Transverse colon (tissue), 4 donors: ENCODE measurements around the gene UPF3A. TPM values are rescaled to one million over a fixed set of nuclear protein-coding genes. Genes with fewer than 3 reads are reported as not detected.

Experiments used
- DNase-seq: peaks from one replicate; pipeline ENCODE4 v3.0.0-alpha.2; 2019
- H3K27ac ChIP-seq, 4 donors: fragments of 200-600 bp; sonication (generic); 2 replicates each; pipeline ENCODE4 v1.5.1; 2016 to 2018; ENCODE audit warnings: inconsistent platforms in 4 of 4
- H3K27me3 ChIP-seq: fragments of 200-600 bp; sonication (generic); 2 replicates; pipeline ENCODE4 v1.5.1; 2017; ENCODE audit warnings: inconsistent platforms
- H3K36me3 ChIP-seq, 4 donors: fragments of 200-600 bp; sonication (generic); 2 replicates each; pipeline ENCODE4 v1.5.1; 2017 to 2019; ENCODE audit warnings: inconsistent platforms in 4 of 4
- H3K4me1 ChIP-seq, 4 donors: fragments of 200-600 bp; sonication (generic); 2 replicates each; pipeline ENCODE4 v1.5.1; 2017 to 2020; ENCODE audit warnings: inconsistent platforms in 4 of 4
- H3K4me3 ChIP-seq, 4 donors: fragments of 200-600 bp; sonication (generic); 1 replicate in 1 of 4; 2 replicates in 3 of 4; pipeline versions ENCODE4 v1.5.1 to v1.6.1; 2017 to 2019; ENCODE audit warnings: inconsistent platforms in 4 of 4
- H3K9me3 ChIP-seq, 2 donors: fragments of 200-600 bp; sonication (generic); 2 replicates each; pipeline ENCODE4 v1.5.1; 2017 to 2019; ENCODE audit warnings: inconsistent platforms in 2 of 2
- EP300 ChIP-seq: sonication (generic); formaldehyde crosslinking; IDR thresholded peaks from one replicate; pipeline ENCODE4 v1.6.1; 2017; ENCODE audit warnings: antibody characterized with exemption, low read depth
- POLR2A ChIP-seq: fragments of 450-650 bp; IDR thresholded peaks from one replicate; pipeline ENCODE4 v1.6.1; 2016; ENCODE audit warnings: antibody characterized with exemption, mild to moderate bottlenecking, moderate library complexity
- POLR2AphosphoS5 ChIP-seq, 3 donors: sonication (generic); formaldehyde crosslinking; IDR thresholded peaks; one replicate each; pipeline ENCODE4 v1.6.1; 2016; ENCODE audit warnings: antibody characterized with exemption in 3 of 3
- WGBS, 2 donors: methylation state at CpG; one replicate each; pipeline ENCODE4 v1.1.5; 2018; ENCODE audit warnings: low coverage in 1 of 2; 5-methylcytosine and 5-hydroxymethylcytosine counted together
- in situ Hi-C, 4 donors: fragments of 200-750 bp; cut with MboI; loops; one replicate each; pipeline versions ENCODE4 v1.15.0 to v1.15.1; 2017; ENCODE audit warnings: low sequenced_read_pairs in 3 of 4, low pct_ligation_motif_present in 1 of 4, low pct_unique_long_range_greater_than_20kb in 1 of 4
- intact Hi-C: fragments of 100-400 bp; cut with DNase I; formaldehyde crosslinking; loops from one replicate; pipeline ENCODE4 v1.15.1; 2023; ENCODE audit warnings: low total_unique reads
- total RNA-seq, 4 donors: library from RNA; depleted of rRNA; stranded (reverse); fragments of >200 nt; gene quantifications; one replicate each; pipeline ENCODE4 v1.1.0, GENCODE V29; 2016
- TF ChIP-seq, protein P1 (sequence below), 5 experiments: fragments of 200-600 bp in 3 of 5; fragments of 450-650 bp in 2 of 5; sonication (generic) in 3 of 5; IDR thresholded peaks; 1 replicate in 2 of 5; 2 replicates in 3 of 5; pipeline ENCODE4 v1.5.1; 2016 to 2017; ENCODE audit warnings: antibody characterized with exemption in 5 of 5, inconsistent platforms in 3 of 5, mild to moderate bottlenecking in 2 of 5, moderate library complexity in 1 of 5

UPF3A gene
- total RNA-seq, 4 donors from 2014 or later = 15.3 to 49.7 (median 36.4) TPM

DNA sequence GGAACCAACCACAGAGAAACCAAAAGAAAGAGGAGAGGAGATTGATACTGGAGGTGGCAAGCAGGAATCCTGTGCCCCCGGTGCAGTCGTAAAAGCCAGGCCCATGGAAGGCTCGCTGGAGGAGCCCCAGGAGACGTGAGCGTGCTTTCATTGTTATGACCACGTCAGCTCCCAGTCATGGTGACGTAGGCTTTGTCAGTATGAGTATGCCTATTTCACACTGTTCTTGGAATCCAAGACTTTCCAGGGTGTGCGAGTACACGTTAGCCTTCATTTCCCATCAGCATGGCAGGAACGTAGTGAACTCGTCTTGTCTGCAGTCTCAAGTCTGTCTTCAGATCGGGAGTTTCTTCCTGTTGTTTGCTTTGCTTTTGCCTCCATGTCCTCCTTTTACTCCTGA is 17.5 kb downstream of the UPF3A start:
- Histone ChIP-seq H3K27me3 (no peaks in the 10 kb centered on the region), H3K36me3 (peaks cover 0 to 34% (median 16%) of the 10 kb centered on the region in 4 donors), H3K4me1 (no peaks in the 10 kb centered on the region), H3K9me3 (no peaks in the 10 kb centered on the region), H3K4me3 (no peak overlapping the region), H3K27ac (no peak overlapping the region)
- DNase-seq = no peak
- no peak for TF ChIP-seq POLR2AphosphoS5 (IDR thresholded peaks at IDR 0.05)
- in situ Hi-C loops = no loop called here
- 84 to 87% methylated on average over 12 of the region's 12 CpGs for WGBS, 2 donors
- intact Hi-C loops = no loop called here

DNA sequence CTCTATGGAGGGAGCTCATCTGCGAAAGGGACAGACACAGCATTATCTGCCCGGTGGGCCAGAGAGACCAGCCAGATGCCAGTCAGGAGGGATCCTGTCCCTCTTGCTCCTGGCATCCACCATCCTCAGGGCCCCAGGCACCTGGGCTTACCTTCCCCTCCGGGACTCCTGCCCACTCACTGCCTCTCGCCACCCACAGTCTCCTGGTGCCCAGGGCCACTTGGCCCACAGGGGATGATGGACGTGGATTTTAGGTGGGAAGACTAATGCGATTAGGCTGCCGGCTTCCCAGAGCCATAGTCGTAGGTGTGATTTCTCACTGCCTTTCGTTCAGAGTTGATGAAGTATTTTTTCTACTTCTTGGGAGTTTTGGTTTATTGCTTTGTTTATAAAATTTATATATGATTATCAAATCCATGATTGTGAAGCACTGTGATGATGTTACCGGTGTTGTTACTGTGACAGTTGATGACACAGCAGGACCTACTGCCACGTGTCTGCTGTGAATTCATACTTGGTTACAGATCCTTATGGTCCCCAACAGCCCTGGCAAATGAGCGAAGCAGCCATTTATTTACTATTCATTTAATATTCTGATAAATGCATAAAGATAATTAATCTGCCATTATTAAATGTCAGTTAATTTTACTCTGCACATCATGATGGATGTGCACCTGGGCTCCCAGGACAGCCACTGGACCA is 18.4 kb downstream of the UPF3A start:
- H3K36me3 ChIP-seq = peaks cover 0 to 41% (median 19%) of the 10 kb centered on the region in 4 donors
- H3K9me3 ChIP-seq = no peaks in the 10 kb centered on the region
- intact Hi-C loops (no loop called here), in situ Hi-C loops (no loop called here)
- H3K27ac ChIP-seq = no peak overlapping the region
- no peaks in the 10 kb centered on the region for H3K4me1 ChIP-seq
- H3K4me3 ChIP-seq = no peak overlapping the region
- 89 to 94% methylated on average over 6 to 12 of the region's 12 CpGs for WGBS, 2 donors
- TF ChIP-seq POLR2AphosphoS5 (IDR thresholded peaks at IDR 0.05) (no peak), EP300 (no peak), POLR2A (no peak)
- TF ChIP-seq, protein P1, sequence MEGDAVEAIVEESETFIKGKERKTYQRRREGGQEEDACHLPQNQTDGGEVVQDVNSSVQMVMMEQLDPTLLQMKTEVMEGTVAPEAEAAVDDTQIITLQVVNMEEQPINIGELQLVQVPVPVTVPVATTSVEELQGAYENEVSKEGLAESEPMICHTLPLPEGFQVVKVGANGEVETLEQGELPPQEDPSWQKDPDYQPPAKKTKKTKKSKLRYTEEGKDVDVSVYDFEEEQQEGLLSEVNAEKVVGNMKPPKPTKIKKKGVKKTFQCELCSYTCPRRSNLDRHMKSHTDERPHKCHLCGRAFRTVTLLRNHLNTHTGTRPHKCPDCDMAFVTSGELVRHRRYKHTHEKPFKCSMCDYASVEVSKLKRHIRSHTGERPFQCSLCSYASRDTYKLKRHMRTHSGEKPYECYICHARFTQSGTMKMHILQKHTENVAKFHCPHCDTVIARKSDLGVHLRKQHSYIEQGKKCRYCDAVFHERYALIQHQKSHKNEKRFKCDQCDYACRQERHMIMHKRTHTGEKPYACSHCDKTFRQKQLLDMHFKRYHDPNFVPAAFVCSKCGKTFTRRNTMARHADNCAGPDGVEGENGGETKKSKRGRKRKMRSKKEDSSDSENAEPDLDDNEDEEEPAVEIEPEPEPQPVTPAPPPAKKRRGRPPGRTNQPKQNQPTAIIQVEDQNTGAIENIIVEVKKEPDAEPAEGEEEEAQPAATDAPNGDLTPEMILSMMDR (IDR thresholded peaks at IDR 0.05) = no peak
- no peak for DNase-seq
- H3K27me3 ChIP-seq = no peaks in the 10 kb centered on the region

DNA sequence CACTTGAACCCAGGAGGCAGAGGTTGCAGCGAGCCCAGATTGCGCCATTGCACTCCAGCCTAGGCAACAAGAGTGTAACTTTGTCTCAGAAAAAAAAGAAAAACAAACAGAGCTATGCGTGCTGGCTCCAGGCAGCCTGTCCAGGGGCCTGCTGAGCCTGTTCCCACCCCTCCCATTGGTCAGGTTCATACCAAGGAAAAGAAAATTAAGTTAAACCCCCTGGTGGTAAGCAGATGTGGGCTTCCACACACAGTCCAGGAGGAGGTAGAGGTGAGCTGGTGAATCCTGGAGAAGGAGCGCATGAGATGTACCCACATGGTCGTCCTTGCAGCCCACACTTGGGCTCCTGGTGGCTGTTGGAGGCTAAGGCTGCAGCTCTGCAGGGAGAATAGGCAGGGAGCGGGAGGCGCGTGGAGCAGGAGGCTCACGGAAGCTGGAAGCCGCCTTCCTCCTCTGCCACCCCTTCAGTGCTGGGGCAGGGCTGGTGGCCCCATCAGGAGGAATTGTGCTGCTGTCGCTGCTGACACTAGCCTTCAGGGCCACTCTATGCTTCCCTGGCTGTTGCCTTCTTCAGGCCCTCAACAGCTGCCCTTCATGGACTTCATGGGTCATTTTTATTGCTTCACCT is 22.4 kb downstream of the UPF3A start:
- Histone ChIP-seq H3K4me1 (no peaks in the 10 kb centered on the region), H3K27ac (no peak overlapping the region), H3K27me3 (no peaks in the 10 kb centered on the region), H3K4me3 (no peak overlapping the region), H3K36me3 (peaks cover 0 to 50% (median 23%) of the 10 kb centered on the region in 4 donors), H3K9me3 (no peaks in the 10 kb centered on the region)
- in situ Hi-C loops (no loop called here), intact Hi-C loops (no loop called here)
- 82 to 88% methylated on average over 3 to 11 of the region's 11 CpGs for WGBS, 2 donors
- no peak for DNase-seq
- no peak for TF ChIP-seq EP300
- TF ChIP-seq, protein P1 (IDR thresholded peaks at IDR 0.05) = no peak
- no peak for TF ChIP-seq POLR2A
- no peak for TF ChIP-seq POLR2AphosphoS5 (IDR thresholded peaks at IDR 0.05)

DNA sequence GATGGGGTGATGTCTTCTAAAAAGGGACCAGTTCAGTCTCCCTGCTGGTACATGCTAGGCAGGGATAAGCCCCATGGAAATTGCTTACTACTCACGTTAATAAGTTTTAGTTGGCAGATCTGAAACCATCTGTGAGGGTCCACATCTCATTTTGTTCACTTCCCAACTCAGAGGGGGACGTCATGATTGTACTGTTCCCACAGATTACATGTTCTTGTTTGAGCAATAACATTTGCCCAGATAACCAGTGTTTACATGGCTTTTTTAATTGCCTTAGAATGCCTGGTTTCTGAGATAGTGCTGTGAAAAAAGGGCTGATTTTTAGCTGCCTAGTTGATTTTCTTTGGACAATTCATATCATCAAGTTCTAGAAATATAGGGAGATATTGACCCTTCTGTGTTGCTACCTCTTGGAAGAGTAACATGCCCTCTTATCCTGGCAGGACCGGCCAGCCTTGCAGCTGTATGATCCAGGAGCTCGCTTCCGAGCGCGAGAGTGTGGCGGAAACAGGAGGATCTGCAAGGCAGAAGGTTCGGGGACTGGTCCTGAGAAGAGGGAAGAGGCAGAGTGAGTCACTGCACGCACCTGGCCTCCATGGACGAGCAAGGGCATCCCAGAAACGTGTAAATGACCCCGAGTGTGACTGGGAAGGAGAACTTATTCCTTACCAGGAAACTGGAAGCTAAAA is 23.1 kb downstream of the UPF3A start:
- intact Hi-C loops = no loop called here

More for the DNA sequence above, 23.1 kb downstream of the UPF3A start:
- TF ChIP-seq POLR2A = no peak
- TF ChIP-seq POLR2AphosphoS5 (IDR thresholded peaks at IDR 0.05) = no peak
- no peak for TF ChIP-seq EP300
- TF ChIP-seq, protein P1 (IDR thresholded peaks at IDR 0.05) = no peak
- in situ Hi-C loops = no loop called here
- Histone ChIP-seq H3K4me3 (no peak overlapping the region), H3K4me1 (no peaks in the 10 kb centered on the region), H3K27me3 (no peaks in the 10 kb centered on the region), H3K9me3 (no peaks in the 10 kb centered on the region), H3K36me3 (peaks cover 0 to 45% (median 20%) of the 10 kb centered on the region in 4 donors), H3K27ac (no peak overlapping the region)
- DNase-seq = no peak
- 91 to 98% methylated on average over 6 to 13 of the region's 13 CpGs for WGBS, 2 donors
